Stomach (tissue), 9 donors: Measurements from ENCODE around the gene PLPPR3. TPM values are rescaled to one million over a fixed set of nuclear protein-coding genes. Genes with fewer than 3 reads are reported as not detected.
A peak's percentile ranks its signal among the peaks of the same experiment; 100 is the strongest.

Source experiments
- DNase-seq, 2 donors: peaks; one replicate each; pipeline versions ENCODE4 v3.0.0 to v3.0.0-alpha.2; 2013 to 2019
- H3K27ac ChIP-seq, 5 donors: fragments of 200-600 bp in 4 of 5; sonication (generic) in 4 of 5; one replicate each; pipeline ENCODE4 v1.5.1; 2013 to 2019; ENCODE audit warnings: mild to moderate bottlenecking in 1 of 5, moderate library complexity in 1 of 5
- H3K27me3 ChIP-seq, 3 donors: fragments of 200-600 bp; sonication (generic); one replicate each; pipeline ENCODE4 v1.5.1; 2017 to 2019; ENCODE audit warnings: mixed run types in 1 of 3
- H3K36me3 ChIP-seq, 4 donors: fragments of 200-600 bp; sonication (generic); 1 replicate in 3 of 4; 2 replicates in 1 of 4; pipeline ENCODE4 v1.5.1; 2016 to 2019
- H3K4me1 ChIP-seq, 4 donors: fragments of 200-600 bp; sonication (generic); one replicate each; pipeline ENCODE4 v1.5.1; 2016 to 2019
- H3K4me3 ChIP-seq, 4 donors: fragments of 200-600 bp; sonication (generic) in 3 of 4; one replicate each; pipeline ENCODE4 v1.5.1; 2016 to 2019; ENCODE audit warnings: mild to moderate bottlenecking in 1 of 4
- H3K9me3 ChIP-seq, 4 donors: fragments of 200-600 bp; sonication (generic); one replicate each; pipeline ENCODE4 v1.5.1; 2016 to 2019
- EP300 ChIP-seq: sonication (generic); formaldehyde crosslinking; IDR thresholded peaks from one replicate; pipeline ENCODE4 v1.6.1; 2017; ENCODE audit warnings: antibody characterized with exemption
- POLR2A ChIP-seq, 4 donors: fragments of 450-650 bp; IDR thresholded peaks; one replicate each; pipeline ENCODE4 v1.6.1; 2016; ENCODE audit warnings: antibody characterized with exemption in 4 of 4, control low read depth in 2 of 4, mild to moderate bottlenecking in 1 of 4, moderate library complexity in 1 of 4
- POLR2AphosphoS5 ChIP-seq, 3 donors: sonication (generic); formaldehyde crosslinking; IDR thresholded peaks; one replicate each; pipeline ENCODE4 v1.6.1; 2016; ENCODE audit warnings: antibody characterized with exemption in 3 of 3
- WGBS, 5 donors: extraction: QIAGEN DNeasy Blood & Tissue Kit in 3 of 5; methylation state at CpG; one replicate each; pipeline versions ENCODE4 v1.1.5 to v1.1.7; 2013 to 2018; 5-methylcytosine and 5-hydroxymethylcytosine counted together
- intact Hi-C: fragments of 100-400 bp; cut with DNase I; formaldehyde crosslinking; loops from one replicate; pipeline ENCODE4 v1.15.1; 2023; ENCODE audit warnings: low total_unique reads
- polyA plus RNA-seq, 3 donors: library from polyadenylated mRNA; stranded (reverse); fragments of 200-250 nt; gene quantifications; one replicate each; pipeline ENCODE4 v1.2.3, GENCODE V29; 2013
- total RNA-seq, 5 donors: library from RNA; depleted of rRNA; stranded (reverse); fragments of >200 nt; gene quantifications; one replicate each; pipeline versions ENCODE4 v1.1.0 to v1.2.3, GENCODE V29; 2014 to 2016
- TF ChIP-seq, protein P1 (sequence below), 7 experiments: fragments of 450-650 bp in 4 of 7; fragments of 200-600 bp in 3 of 7; sonication (generic) in 3 of 7; IDR thresholded peaks; one replicate each; pipeline ENCODE4 v1.5.1; 2016 to 2019; ENCODE audit warnings: antibody characterized with exemption in 7 of 7, control low read depth in 2 of 7, mild to moderate bottlenecking in 1 of 7
- donor health status: healthy with polysubstance abuse.
- donor health status: Bipolar disorder and iron deficiency.
- donor health status: healthy.

PLPPR3 gene
- total and polyA plus RNA-seq, 8 donors, result 0.46 to 0.55 TPM; not detected in 6

DNA sequence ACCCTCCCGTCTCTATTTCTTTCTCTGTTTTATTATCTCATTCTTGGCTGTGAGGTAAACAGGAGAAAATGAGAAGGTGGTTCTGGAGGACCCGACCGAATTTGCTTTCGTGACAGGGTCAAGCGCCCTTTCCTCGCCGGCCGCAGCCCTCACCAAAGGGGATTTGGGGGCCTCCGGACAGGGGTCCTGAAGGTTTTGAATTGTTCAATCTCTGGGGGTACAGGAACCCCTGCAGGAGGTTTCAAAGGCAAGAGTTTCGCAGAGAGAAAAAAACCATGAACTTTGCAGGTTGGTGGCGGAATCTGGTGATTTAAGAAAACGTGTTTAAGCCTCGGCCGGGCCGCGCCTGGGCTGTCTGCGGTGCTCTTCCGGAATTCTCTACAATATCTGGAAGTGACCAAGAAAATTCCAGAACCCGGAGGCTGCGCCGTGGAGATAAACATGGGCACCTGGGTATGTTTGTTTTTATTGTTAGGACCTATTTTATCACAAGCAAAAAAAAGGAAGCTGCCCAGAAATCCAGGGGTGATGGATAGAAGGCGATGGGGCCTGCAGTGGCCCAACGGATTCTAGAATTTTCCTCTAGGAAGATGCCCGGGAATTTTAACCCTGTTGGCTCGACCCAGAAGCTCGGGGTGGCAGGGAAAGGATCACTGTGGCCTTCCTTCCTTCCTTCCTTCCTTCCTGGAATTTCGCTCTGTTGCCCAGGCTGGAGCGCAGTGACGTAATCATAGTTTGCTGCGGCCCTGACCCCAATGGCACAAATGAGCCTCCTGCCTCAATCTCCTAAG lies 38.7 kb downstream of the PLPPR3 start:
- Histone ChIP-seq H3K36me3 (no peaks in the 10 kb centered on the region), H3K27ac (peak overlapping the region; percentile 53 to 77 (median 73)), H3K4me1 (peaks cover 17 to 33% (median 22%) of the 10 kb centered on the region in 4 donors), H3K9me3 (no peaks in the 10 kb centered on the region), H3K27me3 (peaks cover 0 to 25% (median 0%) of the 10 kb centered on the region in 3 donors), H3K4me3 (peak overlapping the region; percentile 12 to 32 (median 24))
- no peak for DNase-seq
- WGBS, 5 donors, result 28 to 47% (median 43%) methylated on average over 30 of the region's 30 CpGs
- intact Hi-C loops, result no loop called here
- TF ChIP-seq, protein P1, sequence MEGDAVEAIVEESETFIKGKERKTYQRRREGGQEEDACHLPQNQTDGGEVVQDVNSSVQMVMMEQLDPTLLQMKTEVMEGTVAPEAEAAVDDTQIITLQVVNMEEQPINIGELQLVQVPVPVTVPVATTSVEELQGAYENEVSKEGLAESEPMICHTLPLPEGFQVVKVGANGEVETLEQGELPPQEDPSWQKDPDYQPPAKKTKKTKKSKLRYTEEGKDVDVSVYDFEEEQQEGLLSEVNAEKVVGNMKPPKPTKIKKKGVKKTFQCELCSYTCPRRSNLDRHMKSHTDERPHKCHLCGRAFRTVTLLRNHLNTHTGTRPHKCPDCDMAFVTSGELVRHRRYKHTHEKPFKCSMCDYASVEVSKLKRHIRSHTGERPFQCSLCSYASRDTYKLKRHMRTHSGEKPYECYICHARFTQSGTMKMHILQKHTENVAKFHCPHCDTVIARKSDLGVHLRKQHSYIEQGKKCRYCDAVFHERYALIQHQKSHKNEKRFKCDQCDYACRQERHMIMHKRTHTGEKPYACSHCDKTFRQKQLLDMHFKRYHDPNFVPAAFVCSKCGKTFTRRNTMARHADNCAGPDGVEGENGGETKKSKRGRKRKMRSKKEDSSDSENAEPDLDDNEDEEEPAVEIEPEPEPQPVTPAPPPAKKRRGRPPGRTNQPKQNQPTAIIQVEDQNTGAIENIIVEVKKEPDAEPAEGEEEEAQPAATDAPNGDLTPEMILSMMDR (IDR thresholded peaks at IDR 0.05), result no peak
- TF ChIP-seq POLR2A (IDR thresholded peaks at IDR 0.05) (no peak), EP300 (no peak), POLR2AphosphoS5 (IDR thresholded peaks at IDR 0.05) (no peak)

GRCh38 chr19:782185-782877 lies 39.4 kb downstream of the PLPPR3 start:
- H3K27ac ChIP-seq, result peak overlapping the region; percentile 55 to 77 (median 73)
- TF ChIP-seq, protein P1 (IDR thresholded peaks at IDR 0.05), result no peak
- TF ChIP-seq POLR2A (IDR thresholded peaks at IDR 0.05), result no peak
- TF ChIP-seq EP300, result no peak
- no peak for TF ChIP-seq POLR2AphosphoS5 (IDR thresholded peaks at IDR 0.05)
- WGBS, 5 donors, result 20 to 34% (median 22%) methylated on average over 24 to 29 of the region's 29 CpGs
- peaks cover 17 to 33% (median 22%) of the 10 kb centered on the region in 4 donors for H3K4me1 ChIP-seq
- peaks cover 0 to 25% (median 0%) of the 10 kb centered on the region in 3 donors for H3K27me3 ChIP-seq
- DNase-seq, result peak; percentile 53 to 76
- H3K9me3 ChIP-seq, result no peaks in the 10 kb centered on the region
- H3K36me3 ChIP-seq, result no peaks in the 10 kb centered on the region
- intact Hi-C loops, result no loop called here
- H3K4me3 ChIP-seq, result peak overlapping the region; percentile 12 to 32 (median 24)

DNA sequence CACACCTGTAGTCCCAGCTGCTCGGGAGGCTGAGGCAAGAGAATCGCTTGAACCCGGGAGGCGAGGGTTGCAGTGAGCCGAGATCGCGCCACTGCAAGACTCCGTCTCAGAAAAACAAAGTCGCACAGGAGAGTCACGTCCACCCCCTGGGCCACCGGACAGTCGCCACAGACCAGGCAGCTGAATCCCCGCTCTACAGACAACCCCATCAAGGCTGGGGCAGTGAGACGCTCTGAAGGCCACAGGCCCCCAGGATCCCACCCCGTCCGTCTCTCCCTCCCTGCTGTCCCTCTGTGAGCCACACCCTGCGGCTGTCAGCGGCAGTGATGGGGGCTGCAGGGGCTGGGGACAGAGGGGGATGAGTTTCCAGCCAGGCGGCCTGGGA lies 40.0 kb downstream of the PLPPR3 start:
- DNase-seq, result no peak
- Histone ChIP-seq H3K27me3 (peaks cover 0 to 25% (median 0%) of the 10 kb centered on the region in 3 donors), H3K36me3 (no peaks in the 10 kb centered on the region), H3K27ac (peak overlapping the region; percentile 55 to 77 (median 73)), H3K4me3 (no peak overlapping the region), H3K4me1 (peaks cover 17 to 33% (median 22%) of the 10 kb centered on the region in 4 donors), H3K9me3 (no peaks in the 10 kb centered on the region)
- 89 to 95% (median 92%) methylated on average over 18 to 19 of the region's 19 CpGs for WGBS, 5 donors
- intact Hi-C loops, result no loop called here
- no peak for TF ChIP-seq POLR2AphosphoS5 (IDR thresholded peaks at IDR 0.05)
- no peak for TF ChIP-seq EP300
- TF ChIP-seq POLR2A (IDR thresholded peaks at IDR 0.05), result no peak
- TF ChIP-seq, protein P1 (IDR thresholded peaks at IDR 0.05), result no peak

- no peak for DNase-seq
- 76 to 89% (median 85%) methylated on average over 12 to 15 of the region's 15 CpGs for WGBS, 5 donors
- H3K27ac ChIP-seq, result no peak overlapping the region
Observed at GRCh38 chr19:780935-781334, 40.8 kb downstream of the PLPPR3 start.

More at GRCh38 chr19:780935-781334, 40.8 kb downstream of the PLPPR3 start:
- H3K4me3 ChIP-seq, result no peak overlapping the region
- H3K9me3 ChIP-seq, result no peaks in the 10 kb centered on the region
- H3K4me1 ChIP-seq, result peaks cover 17 to 33% (median 22%) of the 10 kb centered on the region in 4 donors
- intact Hi-C loops, result no loop called here
- TF ChIP-seq POLR2A (IDR thresholded peaks at IDR 0.05) (no peak), POLR2AphosphoS5 (IDR thresholded peaks at IDR 0.05) (no peak), EP300 (no peak)
- TF ChIP-seq, protein P1 (IDR thresholded peaks at IDR 0.05), result no peak
- H3K27me3 ChIP-seq, result peaks cover 0 to 25% (median 0%) of the 10 kb centered on the region in 3 donors
- H3K36me3 ChIP-seq, result no peaks in the 10 kb centered on the region
